Liver (tissue), 9 donors: Measurements from ENCODE around the gene RAPH1. TPM values are rescaled to one million over a fixed set of nuclear protein-coding genes. Genes with fewer than 3 reads are reported as not detected.

Experiments
- DNase-seq: peaks from one replicate; pipeline ENCODE4 v3.0.0-alpha.2; 2017; ENCODE audit warnings: low spot score
- H3K27ac ChIP-seq, 2 donors: one replicate each; pipeline ENCODE4 v1.7.0; 2013; ENCODE audit warnings: inconsistent platforms in 2 of 2, low read length in 2 of 2, control low read depth in 1 of 2, low read depth in 1 of 2, mild to moderate bottlenecking in 1 of 2
- H3K27me3 ChIP-seq, 4 donors: one replicate each; pipeline versions ENCODE4 v1.6.1 to v1.7.0; 2013; ENCODE audit warnings: low read length in 3 of 4, inconsistent platforms in 1 of 4, mild to moderate bottlenecking in 1 of 4, moderate library complexity in 1 of 4; ENCODE audit not compliant: control insufficient read depth in 4 of 4, insufficient read depth in 4 of 4
- H3K36me3 ChIP-seq, 4 donors: one replicate each; pipeline versions ENCODE4 v1.6.1 to v1.7.0; 2013; ENCODE audit warnings: low read length in 3 of 4, mild to moderate bottlenecking in 3 of 4, low read depth in 1 of 4, moderate library complexity in 1 of 4; ENCODE audit not compliant: control insufficient read depth in 4 of 4, insufficient read depth in 3 of 4
- H3K4me1 ChIP-seq, 4 donors: one replicate each; pipeline versions ENCODE4 v1.6.1 to v1.7.0; 2013; ENCODE audit warnings: low read length in 3 of 4, mild to moderate bottlenecking in 3 of 4, moderate library complexity in 1 of 4; ENCODE audit not compliant: control insufficient read depth in 4 of 4, insufficient read depth in 4 of 4
- H3K4me3 ChIP-seq, 3 donors: one replicate each; pipeline versions ENCODE4 v1.6.1 to v1.7.0; 2013; ENCODE audit warnings: low read length in 3 of 3, control low read depth in 1 of 3, low read depth in 1 of 3, mild to moderate bottlenecking in 1 of 3
- H3K9ac ChIP-seq, 2 donors: one replicate each; pipeline ENCODE4 v1.7.0; 2013; ENCODE audit warnings: low read length in 2 of 2, mild to moderate bottlenecking in 2 of 2, moderate library complexity in 2 of 2, control low read depth in 1 of 2, low read depth in 1 of 2
- H3K9me3 ChIP-seq, 4 donors: one replicate each; pipeline versions ENCODE4 v1.6.1 to v1.7.0; 2013; ENCODE audit warnings: low read length in 3 of 4; ENCODE audit not compliant: control insufficient read depth in 4 of 4
- CTCF ChIP-seq: fragments of 150-350 bp; IDR thresholded peaks from 2 replicates; pipeline ENCODE4 v1.5.1; 2017; ENCODE audit warnings: improper control_type of control experiment, low read depth, low read length; ENCODE audit not compliant: missing input control
- EGR1 ChIP-seq, 2 donors: IDR thresholded peaks; 2 replicates each; pipeline ENCODE4 v1.6.1; 2016 to 2018; ENCODE audit warnings: antibody characterized with exemption in 2 of 2, low read depth in 2 of 2
- FOXA1 ChIP-seq: IDR thresholded peaks from 2 replicates; pipeline ENCODE4 v1.6.1; 2016; ENCODE audit warnings: antibody characterized with exemption
- FOXA2 ChIP-seq: IDR thresholded peaks from 2 replicates; pipeline ENCODE4 v1.6.1; 2016; ENCODE audit warnings: antibody characterized with exemption
- GABPA ChIP-seq, 2 donors: IDR thresholded peaks in 1 of 2; conservative IDR thresholded peaks in 1 of 2; 2 replicates each; pipeline ENCODE4 v1.6.1; 2016; ENCODE audit warnings: antibody characterized with exemption in 2 of 2, mild to moderate bottlenecking in 1 of 2, moderate library complexity in 1 of 2
- HNF4A ChIP-seq, 2 donors: conservative IDR thresholded peaks; 2 replicates each; pipeline ENCODE4 v1.6.1; 2016; ENCODE audit warnings: antibody characterized with exemption in 2 of 2, mild to moderate bottlenecking in 2 of 2
- HNF4G ChIP-seq: IDR thresholded peaks from 2 replicates; pipeline ENCODE4 v1.6.1; 2016; ENCODE audit warnings: antibody characterized with exemption
- JUND ChIP-seq, 2 donors: IDR thresholded peaks; 2 replicates each; pipeline ENCODE4 v1.6.1; 2016; ENCODE audit warnings: antibody characterized with exemption in 2 of 2
- NR2F2 ChIP-seq: IDR thresholded peaks from 2 replicates; pipeline ENCODE4 v1.6.1; 2016; ENCODE audit warnings: antibody characterized with exemption
- RAD21 ChIP-seq, 2 donors: IDR thresholded peaks; 2 replicates each; pipeline ENCODE4 v1.6.1; 2016; ENCODE audit warnings: antibody characterized with exemption in 2 of 2, mild to moderate bottlenecking in 2 of 2
- RXRA ChIP-seq, 2 donors: IDR thresholded peaks; 2 replicates each; pipeline ENCODE4 v1.6.1; 2017 to 2018; ENCODE audit warnings: antibody characterized with exemption in 2 of 2, mild to moderate bottlenecking in 1 of 2
- SP1 ChIP-seq: IDR thresholded peaks from 2 replicates; pipeline ENCODE4 v1.6.1; 2018; ENCODE audit warnings: antibody characterized with exemption, mild to moderate bottlenecking
- TAF1 ChIP-seq: conservative IDR thresholded peaks from 2 replicates; pipeline ENCODE4 v1.6.1; 2016; ENCODE audit warnings: antibody characterized with exemption, mild to moderate bottlenecking
- YY1 ChIP-seq: IDR thresholded peaks from 2 replicates; pipeline ENCODE4 v1.6.1; 2016; ENCODE audit warnings: antibody characterized with exemption, mild to moderate bottlenecking
- ZBTB33 ChIP-seq: IDR thresholded peaks from 2 replicates; pipeline ENCODE4 v1.6.1; 2016; ENCODE audit warnings: antibody characterized with exemption
- WGBS: extraction: QIAGEN DNeasy Blood & Tissue Kit; methylation state at CpG from one replicate; pipeline ENCODE4 v1.1.7; 2013; 5-methylcytosine and 5-hydroxymethylcytosine counted together
- polyA plus RNA-seq, 2 donors: library from polyadenylated mRNA; stranded (reverse) in 1 of 2; unstranded in 1 of 2; fragments of 200-250 nt in 1 of 2; fragments of >200 nt in 1 of 2; fragmentation: Nextera tagmentation in 1 of 2; extraction: Ambion mirVana in 1 of 2; gene quantifications; one replicate each; pipeline versions ENCODE4 v1.2.1 to v1.2.3, GENCODE V29; 2013 to 2015
- total RNA-seq, 2 donors: library from RNA; depleted of rRNA; stranded (reverse); fragments of >200 nt; gene quantifications; one replicate each; pipeline ENCODE4 v1.2.3, GENCODE V29; 2014
- TF ChIP-seq, protein P1 (sequence below): IDR thresholded peaks from 2 replicates; pipeline ENCODE4 v1.6.1; 2016; ENCODE audit warnings: antibody characterized with exemption
- TF ChIP-seq, protein P2 (sequence below): IDR thresholded peaks from 2 replicates; pipeline ENCODE4 v1.6.1; 2016; ENCODE audit warnings: antibody characterized with exemption
- donor health status: healthy.
- donor health status: healthy.
- donor health status: healthy.
- donor health status: healthy.
- donor health status: healthy.

RAPH1 gene
- total and polyA plus RNA-seq, 4 donors, result 7.0 to 83.1 (median 19.4) TPM

- Histone ChIP-seq H3K4me3 (no peak overlapping the region), H3K27ac (no peak overlapping the region), H3K27me3 (no peaks in the 10 kb centered on the region), H3K9ac (no peak overlapping the region), H3K36me3 (no peaks in the 10 kb centered on the region), H3K4me1 (peaks cover 1 to 10% (median 5%) of the 10 kb centered on the region in 4 donors), H3K9me3 (no peaks in the 10 kb centered on the region)
- 85% methylated on average over 6 of the region's 6 CpGs for WGBS
- DNase-seq, result no peak
- TF ChIP-seq TAF1 (no peak), ZBTB33 (no peak), SP1 (no peak), YY1 (no peak), EGR1 (IDR thresholded peaks at IDR 0.05; ENCODE audit: low read depth in 2 of 2) (no peak), JUND (IDR thresholded peaks at IDR 0.05) (no peak), FOXA1 (no peak), NR2F2 (no peak), HNF4G (no peak), GABPA (IDR thresholded peaks at IDR 0.05 in 1 of 2, conservative IDR thresholded peaks at IDR 0.05 in 1 of 2) (no peak), RXRA (IDR thresholded peaks at IDR 0.05) (no peak), RAD21 (IDR thresholded peaks at IDR 0.05) (no peak)
Observed at GRCh38 chr2:203574824-203575223, 39.7 kb upstream of the RAPH1 start.

DNA sequence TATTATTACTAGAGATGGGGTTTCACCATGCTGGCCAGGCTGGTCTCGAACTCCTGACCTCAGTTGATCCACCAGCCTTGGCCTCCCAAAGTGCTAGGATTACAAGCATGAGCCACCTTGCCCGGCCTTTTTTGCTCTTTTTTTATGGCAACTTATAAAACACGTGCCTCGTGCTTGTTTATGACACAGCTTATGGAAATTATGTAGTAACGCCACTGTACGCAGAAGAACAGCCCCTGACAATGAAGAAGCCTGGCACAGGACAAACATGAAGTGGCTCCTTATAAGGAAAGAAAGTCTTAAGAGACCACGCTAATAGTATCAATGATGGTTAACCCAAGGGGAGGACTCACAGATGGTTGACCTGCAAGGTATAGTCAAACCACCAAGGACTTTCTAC lies 37.2 kb upstream of the RAPH1 start:
- TF ChIP-seq HNF4A (conservative IDR thresholded peaks at IDR 0.05) (no peak), FOXA2 (no peak), YY1 (no peak), EGR1 (IDR thresholded peaks at IDR 0.05; ENCODE audit: low read depth in 2 of 2) (no peak), JUND (IDR thresholded peaks at IDR 0.05) (no peak), RXRA (IDR thresholded peaks at IDR 0.05) (no peak)
- TF ChIP-seq, protein P1, sequence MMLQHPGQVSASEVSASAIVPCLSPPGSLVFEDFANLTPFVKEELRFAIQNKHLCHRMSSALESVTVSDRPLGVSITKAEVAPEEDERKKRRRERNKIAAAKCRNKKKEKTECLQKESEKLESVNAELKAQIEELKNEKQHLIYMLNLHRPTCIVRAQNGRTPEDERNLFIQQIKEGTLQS, result no peak
- TF ChIP-seq, protein P2, sequence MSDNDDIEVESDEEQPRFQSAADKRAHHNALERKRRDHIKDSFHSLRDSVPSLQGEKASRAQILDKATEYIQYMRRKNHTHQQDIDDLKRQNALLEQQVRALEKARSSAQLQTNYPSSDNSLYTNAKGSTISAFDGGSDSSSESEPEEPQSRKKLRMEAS, result no peak
- H3K4me1 ChIP-seq, result peaks cover 0 to 2% (median 0%) of the 10 kb centered on the region in 4 donors
- H3K4me3 ChIP-seq, result no peak overlapping the region
- no peaks in the 10 kb centered on the region for H3K27me3 ChIP-seq
- no peak for DNase-seq
- no peak overlapping the region for H3K9ac ChIP-seq
- H3K27ac ChIP-seq, result no peak overlapping the region
- H3K9me3 ChIP-seq, result no peaks in the 10 kb centered on the region
- H3K36me3 ChIP-seq, result no peaks in the 10 kb centered on the region
- WGBS, result 92% methylated on average over 7 of the region's 7 CpGs

- Histone ChIP-seq H3K4me3 (no peak overlapping the region), H3K4me1 (no peaks in the 10 kb centered on the region), H3K27me3 (no peaks in the 10 kb centered on the region), H3K27ac (no peak overlapping the region), H3K9me3 (no peaks in the 10 kb centered on the region), H3K36me3 (no peaks in the 10 kb centered on the region), H3K9ac (no peak overlapping the region)
- DNase-seq, result no peak
- 76% methylated on average over 8 of the region's 8 CpGs for WGBS
- TF ChIP-seq RXRA (IDR thresholded peaks at IDR 0.05) (no peak), ZBTB33 (no peak), HNF4G (no peak), SP1 (no peak), TAF1 (no peak), CTCF (no peak), RAD21 (IDR thresholded peaks at IDR 0.05) (no peak)
- TF ChIP-seq, protein P1, result no peak
Observed at GRCh38 chr2:203569677-203570316, 34.7 kb upstream of the RAPH1 start.
